Measurements from ENCODE around the gene ZDHHC12. TPM values are rescaled to one million over a fixed set of nuclear protein-coding genes. Genes with fewer than 3 reads are reported as not detected.

The ZDHHC12 gene, protein sequence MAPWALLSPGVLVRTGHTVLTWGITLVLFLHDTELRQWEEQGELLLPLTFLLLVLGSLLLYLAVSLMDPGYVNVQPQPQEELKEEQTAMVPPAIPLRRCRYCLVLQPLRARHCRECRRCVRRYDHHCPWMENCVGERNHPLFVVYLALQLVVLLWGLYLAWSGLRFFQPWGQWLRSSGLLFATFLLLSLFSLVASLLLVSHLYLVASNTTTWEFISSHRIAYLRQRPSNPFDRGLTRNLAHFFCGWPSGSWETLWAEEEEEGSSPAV
- 7.4 TPM for total RNA-seq

DNA sequence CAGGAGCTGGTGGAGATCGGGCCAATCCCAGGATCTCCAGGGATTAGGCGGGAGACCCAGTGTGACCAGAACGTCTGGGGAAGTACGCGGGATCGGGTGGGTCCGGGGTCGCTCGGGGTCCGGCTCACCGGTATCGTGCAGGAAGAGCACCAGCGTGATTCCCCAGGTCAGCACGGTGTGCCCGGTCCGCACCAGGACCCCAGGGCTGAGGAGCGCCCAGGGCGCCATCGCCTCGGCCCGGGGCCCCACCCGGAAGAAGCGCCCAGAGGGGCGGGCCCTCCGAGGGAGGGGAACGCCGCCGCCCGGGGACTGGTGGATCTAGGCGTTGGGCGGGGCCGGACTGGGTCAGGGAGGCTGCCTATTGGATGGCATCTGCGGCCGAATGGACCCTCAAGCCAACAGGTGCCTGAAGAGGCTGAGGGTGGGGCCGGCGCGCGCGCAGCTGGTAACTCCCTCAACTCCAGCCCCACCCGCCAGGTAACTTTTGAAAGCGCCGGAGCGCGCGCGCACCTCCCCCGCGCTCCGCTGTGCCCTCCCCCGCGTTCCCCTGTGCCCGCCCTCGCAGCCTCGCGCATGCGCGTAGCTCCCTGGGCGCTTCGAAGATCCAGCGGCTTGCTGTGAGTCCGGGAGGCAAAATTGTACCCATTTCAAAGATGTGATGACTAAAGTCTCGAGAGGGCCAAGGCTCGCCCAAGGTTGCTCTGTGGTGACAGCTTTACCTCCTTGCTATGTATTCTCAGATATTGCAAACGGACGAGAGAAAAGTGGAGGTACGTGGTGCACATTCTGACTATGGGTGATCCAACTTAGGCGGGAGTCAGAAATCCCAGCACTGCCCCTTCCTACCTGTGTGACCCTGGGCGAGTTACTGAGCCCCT, at the start of gene ZDHHC12:
ZDHHC12 (minus strand) TSS at position 262 of the 878 bp plus-strand sequence; CDS start at position 228, 34 bp downstream.
- intact Hi-C loops (cut with DNase I) = no loop called here
- ATAC-seq = peak; percentile 94

DNA sequence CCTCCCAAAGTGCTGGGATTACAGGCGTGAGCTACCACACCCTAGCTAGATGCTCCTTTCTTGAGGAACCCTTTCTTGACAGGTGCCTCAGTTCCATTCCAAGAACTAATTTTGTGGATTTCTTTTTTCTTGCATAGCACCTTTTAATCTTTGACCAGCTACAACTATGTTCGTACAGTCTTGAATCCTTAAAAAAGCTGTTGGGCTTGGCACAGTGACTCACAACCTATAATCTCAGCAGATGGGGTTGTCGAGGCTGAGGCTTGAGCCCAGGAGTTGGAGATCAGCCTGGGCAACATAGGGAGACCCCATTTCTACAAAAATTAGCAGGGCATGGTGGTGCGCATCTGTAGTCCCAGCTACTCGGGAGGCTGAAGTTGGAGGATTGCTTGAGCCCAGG, 49.1 kb upstream of the ZDHHC12 start:
- ATAC-seq (no peak), DNase-seq (ENCODE audit: low spot score) (no peak)
- intact Hi-C loops (cut with DNase I) = no loop called here

More for the DNA sequence above, at the start of gene ZDHHC12:
- peak; percentile 94 for DNase-seq (ENCODE audit: low spot score)

DNA sequence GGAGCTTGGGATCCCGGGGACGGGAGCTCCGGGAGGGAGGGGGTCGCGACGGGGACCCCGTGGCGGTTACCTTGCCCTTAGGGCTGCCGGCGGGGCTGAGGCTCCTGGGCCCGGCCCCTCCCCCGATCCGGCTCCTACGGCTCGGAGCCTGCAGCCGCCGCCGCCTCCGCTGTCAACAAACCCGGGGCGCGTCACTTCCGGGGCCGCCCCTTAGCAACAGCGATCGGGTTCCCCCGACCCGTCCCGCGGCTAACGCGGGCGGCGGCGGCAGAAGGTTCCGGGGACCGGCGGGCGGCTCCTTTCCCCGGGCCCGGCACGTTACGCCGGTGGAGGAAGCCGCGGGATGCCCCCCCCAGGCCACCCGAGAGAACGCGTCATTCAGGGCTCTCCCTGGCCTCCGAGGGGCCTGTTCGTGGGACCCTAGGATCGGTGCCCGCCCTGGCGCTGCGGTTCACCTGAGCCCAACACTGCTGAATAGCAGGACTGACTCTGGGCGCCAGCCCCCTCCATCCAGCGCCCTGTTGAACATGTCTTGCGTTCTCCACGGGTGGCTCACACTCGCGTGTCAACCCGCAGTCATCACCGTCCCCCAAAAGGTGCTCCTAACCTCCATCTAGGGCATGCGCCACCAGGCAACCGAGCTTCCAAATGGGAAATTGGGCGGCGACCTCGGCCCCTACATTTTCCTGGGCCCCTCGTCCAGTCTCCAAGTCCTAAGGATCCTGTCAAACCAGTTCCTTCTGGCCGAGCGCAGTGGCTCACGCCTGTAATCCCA, 48.0 kb upstream of the ZDHHC12 start, which contains the start of gene ZER1:
ZER1 (minus strand) TSS at position 183 of the 775 bp plus-strand sequence. CDS start 16,362 bp downstream, outside the sequence.
- intact Hi-C loops (cut with DNase I) = no loop called here
- DNase-seq (ENCODE audit: low spot score) (peak; percentile 96), ATAC-seq (peak; percentile 98)

DNA sequence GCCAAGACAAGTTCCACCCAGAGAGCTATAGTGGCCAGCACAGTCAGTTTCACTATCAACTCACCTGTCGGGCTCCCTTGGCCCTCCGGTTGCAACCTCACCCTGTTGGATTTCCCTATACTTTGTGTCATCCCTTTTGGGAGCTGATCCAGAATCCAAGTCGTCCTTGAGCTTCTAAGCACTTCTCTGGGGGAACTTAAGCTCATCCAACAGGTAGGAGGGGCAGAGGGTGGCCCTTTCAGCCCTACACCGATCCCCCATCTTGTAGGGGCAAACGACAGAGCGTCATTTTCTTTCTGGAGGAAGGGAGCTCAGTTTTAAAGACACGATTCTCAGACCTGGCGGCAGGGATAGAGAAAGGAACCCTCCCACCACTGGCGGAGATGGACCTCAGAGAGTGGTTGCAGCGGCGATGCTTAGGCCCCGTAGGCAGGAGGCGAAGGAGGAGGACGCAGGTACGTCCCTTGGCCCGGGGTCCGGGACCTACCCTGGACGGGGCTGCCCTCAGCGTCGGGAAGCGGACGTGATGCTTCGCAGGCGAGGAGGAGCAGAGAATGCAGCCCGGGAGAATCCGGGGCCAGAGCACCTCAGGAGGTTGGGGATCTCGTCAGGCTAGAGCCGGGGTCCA, 47.3 kb upstream of the ZDHHC12 start:
- ATAC-seq (peak; percentile 47), DNase-seq (ENCODE audit: low spot score) (no peak)
- intact Hi-C loops (cut with DNase I) = no loop called here

DNA sequence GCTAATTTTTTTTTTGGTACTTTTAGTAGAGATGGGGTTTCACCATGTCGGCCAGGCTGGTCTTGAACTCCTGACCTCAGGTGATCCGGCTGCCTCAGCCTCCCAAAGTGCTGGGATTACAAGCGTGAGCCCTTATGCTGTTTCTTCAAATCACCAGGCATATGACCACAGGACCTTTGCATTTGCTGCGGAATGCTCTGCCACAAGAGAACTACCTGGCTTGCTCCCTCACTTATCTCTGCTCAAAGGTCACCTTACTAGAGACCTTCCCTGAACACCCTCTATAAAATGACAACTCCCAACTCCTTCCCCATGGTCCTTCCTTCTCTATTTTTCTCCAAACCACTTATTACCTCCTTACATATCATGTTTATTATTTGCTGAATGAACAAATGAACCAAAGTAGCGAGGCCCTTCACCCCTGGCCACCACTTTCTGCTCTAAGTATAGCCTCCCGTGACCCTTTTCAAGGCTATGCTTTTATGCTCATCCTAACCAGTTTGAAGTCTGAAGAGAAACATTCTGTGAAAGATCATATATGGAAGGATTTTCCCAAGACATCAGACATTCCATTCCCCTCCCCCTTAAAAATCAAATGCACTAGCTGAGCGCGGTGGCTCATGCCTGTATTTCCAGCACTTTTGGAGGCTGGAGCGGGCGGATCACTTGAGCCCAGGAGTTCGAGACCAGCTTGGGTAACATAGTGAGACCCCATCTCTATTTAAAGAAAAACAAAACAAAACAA, 46.5 kb upstream of the ZDHHC12 start:
- DNase-seq (ENCODE audit: low spot score) = no peak

DNA sequence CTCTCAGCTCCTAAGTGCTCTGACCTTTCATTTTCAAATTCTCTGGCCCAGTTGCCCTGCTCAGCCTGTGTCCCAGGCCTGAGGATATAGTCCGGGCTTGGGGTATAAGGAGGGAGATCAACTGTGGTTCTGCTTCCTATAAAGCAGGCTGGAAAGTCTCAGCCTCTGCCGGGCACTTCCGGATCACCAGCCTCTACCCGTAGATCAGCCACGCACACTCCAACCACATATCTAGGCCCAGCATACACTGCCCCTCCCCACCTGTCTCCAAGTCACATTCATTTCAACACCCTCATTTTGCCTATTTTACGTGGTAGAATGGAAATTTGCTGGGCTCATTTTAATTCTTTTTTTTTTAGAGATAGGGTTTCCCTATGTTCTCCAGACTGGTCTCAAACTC, 44.7 kb upstream of the ZDHHC12 start:
- intact Hi-C loops (cut with DNase I) = no loop called here
- DNase-seq (ENCODE audit: low spot score) (no peak), ATAC-seq (no peak)

More for the DNA sequence above, 46.5 kb upstream of the ZDHHC12 start:
- intact Hi-C loops (cut with DNase I) = no loop called here
- no peak for ATAC-seq

DNA sequence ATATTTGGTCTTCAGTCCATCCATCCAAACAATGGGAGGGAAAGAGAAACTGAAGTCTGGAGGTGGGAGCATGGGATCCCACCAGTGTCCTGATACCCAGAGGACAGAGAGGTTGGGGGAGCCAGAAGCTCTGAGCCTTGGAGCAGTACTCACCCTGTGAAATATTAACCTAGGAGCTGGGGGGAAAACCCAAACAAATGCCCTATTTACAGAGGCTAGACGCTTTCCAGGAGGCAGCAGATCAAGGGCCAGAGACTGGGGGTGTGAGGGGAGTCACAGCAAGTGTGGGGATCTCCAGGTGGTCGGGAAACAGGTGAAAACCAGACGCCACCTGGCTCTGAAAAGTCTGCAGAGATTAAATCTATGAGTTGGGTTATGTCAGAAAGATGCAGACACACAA, 41.6 kb upstream of the ZDHHC12 start:
- DNase-seq (ENCODE audit: low spot score) = no peak
- intact Hi-C loops (cut with DNase I) = no loop called here
- ATAC-seq = no peak

DNA sequence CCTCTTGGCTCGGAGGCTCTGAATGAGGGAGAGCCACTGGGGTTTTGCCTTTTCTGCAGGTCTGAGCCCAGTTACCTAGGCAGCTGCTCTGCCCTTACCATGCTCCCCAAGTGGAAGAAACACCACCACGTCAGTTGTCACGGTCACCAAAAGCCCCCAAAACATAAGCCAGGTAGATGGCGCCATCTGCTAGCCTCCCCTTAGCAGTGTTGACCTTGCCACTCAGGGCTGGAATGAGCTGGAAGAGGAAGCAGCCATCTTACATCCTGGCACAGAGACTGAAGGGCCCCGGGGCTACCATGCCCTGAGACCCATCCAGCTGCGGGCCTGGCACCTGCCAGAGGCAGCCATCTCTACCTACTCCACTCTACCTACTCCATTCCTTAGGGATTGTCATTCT, 40.4 kb upstream of the ZDHHC12 start:
- DNase-seq (ENCODE audit: low spot score) = no peak
- ATAC-seq = no peak
- intact Hi-C loops (cut with DNase I) = no loop called here

DNA sequence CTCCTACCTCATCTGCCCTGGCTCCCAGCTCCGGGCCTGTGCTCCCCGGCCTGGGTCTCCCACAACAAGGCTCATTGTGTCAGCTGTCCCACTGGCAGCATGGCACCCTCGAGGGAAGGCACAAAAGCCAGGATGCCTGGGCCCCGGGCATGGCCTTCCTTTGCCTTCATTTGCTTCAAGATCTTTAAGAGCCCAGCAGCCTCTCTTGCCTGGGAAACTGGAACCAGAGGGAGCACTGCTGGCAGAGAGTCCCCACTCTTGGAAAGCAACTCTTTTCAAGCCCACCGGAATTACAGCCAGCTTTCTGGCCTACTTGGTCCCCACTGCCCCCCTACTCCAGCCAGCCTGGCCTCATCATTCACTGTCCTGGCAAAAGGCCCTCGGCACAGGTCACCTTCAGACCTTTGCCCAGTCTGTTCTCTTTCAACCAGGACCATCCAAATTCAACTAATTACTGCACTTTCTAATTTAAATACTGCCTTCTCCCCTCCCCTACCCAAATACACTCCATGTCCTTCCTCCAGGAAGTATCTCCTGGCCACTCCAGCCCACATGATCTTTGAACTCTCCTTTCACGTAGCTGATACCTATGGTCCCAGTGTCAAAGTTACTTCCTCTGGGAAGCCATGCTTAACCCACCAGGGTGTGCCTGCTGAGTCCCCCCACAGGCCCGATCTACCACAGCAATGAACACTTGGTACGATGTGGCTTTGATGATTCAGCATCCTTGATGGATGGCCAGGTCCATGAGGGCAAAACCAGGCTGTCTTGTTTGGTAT, 38.9 kb upstream of the ZDHHC12 start:
- no peak for DNase-seq (ENCODE audit: low spot score)
- intact Hi-C loops (cut with DNase I) = no loop called here
- no peak for ATAC-seq

DNA sequence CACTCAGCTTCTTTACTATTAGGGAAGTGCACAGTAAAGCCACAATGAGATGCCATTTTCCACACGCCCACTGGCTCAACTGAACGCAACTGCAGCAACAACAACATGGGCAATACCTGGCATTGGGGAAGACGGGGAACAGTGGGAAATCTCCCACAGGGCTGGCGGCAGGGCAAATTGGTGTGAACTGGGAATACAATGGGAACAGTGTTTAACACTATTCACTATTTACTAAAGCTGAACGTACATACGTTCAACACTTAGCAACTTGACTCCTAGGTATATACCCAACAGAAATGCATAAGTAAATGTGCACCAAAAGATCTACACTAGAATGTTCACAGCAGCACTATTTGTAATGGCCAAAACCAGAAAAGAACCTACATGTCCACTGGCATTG, 33.7 kb upstream of the ZDHHC12 start:
- intact Hi-C loops (cut with DNase I) = no loop called here
- DNase-seq (ENCODE audit: low spot score) (no peak), ATAC-seq (no peak)

DNA sequence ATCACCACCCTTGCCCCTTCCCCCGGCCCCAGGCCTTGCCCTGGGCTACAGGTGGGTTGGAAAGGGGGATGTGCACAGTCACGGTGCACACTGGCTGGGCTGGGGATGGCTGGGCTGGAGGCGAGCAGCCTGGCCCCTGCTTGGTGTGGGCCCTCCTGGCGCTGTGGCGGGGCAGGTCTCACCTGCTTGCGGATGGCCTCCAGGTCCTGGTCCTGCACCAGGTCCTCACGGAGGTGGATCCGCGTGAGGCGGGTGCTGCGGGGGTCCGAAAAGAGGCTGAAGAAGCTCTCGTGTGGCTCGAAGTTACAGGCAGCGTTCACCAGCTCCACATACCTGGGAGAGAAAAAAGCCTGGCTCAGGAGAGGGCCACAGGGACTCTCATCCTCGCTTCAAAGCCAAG, 29.7 kb upstream of the ZDHHC12 start:
- intact Hi-C loops (cut with DNase I) = loop anchor here (5.0 kb wide), 1 partner anchor 1286 kb away; no protein-coding TSS in a partner anchor
- ATAC-seq = no peak
- no peak for DNase-seq (ENCODE audit: low spot score)

DNA sequence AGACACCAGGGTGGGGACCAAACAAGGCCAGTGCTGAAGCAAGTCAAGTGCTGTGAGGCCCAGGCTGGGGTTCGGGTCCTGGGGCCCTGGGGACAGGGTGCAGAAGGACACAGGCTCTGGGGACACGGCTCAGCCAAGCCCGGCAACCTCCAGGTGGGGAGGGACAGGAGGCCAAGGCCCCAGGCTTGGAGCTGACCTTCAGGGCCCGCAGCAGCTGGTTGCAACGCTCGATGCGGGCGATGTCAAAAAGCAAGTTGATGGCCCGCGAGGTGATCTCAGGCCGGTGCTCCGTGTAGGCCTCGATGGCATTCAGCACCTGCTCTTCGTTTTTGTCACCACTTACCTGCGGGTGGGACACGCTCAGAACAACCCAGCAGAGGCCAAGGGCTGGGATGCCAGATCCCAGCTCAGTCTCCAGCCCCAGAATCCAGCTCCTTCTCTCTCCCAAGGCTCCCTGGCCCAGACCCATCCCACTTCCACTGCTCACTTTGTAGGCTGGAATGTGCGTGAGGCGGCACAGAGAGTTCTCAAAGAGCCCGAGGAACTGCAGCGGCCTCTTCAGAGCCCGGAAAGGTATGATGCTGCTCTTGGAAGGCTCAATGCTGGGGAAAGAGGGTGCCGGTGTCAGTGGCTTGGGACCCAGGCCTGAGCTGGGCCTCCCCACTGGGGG, 27.1 kb upstream of the ZDHHC12 start:
- intact Hi-C loops (cut with DNase I) = loop anchor here (5.0 kb wide), 1 partner anchor 1284 kb away; no protein-coding TSS in a partner anchor
- ATAC-seq (peak; percentile 18), DNase-seq (ENCODE audit: low spot score) (no peak)

DNA sequence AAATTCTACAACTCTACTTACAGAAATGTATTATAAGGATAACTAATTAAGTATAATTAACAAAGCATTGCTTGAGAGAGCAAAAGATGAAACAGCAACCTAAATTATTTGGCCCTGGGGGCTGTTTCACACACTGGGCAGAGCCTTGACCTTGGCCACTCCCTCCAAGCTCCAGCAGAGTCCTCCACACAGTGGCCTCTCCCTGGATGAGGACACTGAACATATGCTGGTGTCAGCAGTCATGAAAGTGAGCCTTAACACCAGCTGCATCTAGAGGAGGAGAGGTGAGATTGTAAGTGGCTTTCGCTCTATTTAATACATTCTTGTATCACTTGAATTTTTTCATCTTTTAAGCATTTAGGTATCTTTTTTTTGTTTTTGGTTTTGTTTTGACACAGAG, 23.3 kb upstream of the ZDHHC12 start:
- intact Hi-C loops (cut with DNase I) = no loop called here
- ATAC-seq = no peak
- DNase-seq (ENCODE audit: low spot score) = no peak

DNA sequence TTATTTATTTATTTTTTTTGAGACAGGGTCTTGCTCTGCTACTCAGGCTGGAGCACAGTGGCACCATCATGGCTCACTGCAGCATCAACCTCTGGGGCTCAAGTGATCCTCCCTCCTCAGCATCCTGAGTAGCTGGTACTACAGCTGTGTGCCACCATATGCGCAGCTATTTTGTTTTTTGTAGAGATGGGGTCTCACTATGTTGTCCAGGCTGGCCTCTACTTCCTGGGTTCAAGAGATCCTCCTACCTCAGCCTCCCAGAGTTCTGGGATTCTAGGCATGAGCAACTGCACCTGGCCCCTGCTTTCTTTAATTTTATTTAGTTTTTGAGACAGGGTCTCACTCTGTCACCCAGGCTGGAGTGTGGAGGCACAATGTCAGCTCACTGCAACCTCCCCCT, 19.5 kb upstream of the ZDHHC12 start:
- intact Hi-C loops (cut with DNase I) = no loop called here
- DNase-seq (ENCODE audit: low spot score) (no peak), ATAC-seq (no peak)

DNA sequence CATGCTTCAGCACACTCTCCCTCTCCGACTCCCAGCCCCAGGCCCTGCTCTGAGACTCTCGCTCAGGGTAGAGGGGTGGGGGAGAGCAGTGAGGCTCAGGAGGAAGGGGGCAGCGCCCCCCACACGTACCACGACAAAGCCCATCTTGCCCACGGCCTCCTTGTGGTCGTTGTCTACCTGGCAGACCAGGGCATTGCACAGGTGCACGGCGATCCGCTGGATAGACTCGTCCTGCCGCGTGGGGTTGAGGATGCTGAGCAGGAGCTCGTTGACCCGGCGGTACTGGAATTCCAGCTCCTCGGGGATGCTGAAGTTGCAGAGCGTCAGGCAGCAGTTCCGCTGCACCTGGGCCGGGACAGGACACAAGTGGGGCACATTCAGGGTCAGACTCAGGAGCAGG, 18.5 kb upstream of the ZDHHC12 start:
- intact Hi-C loops (cut with DNase I) = no loop called here
- DNase-seq (ENCODE audit: low spot score) (no peak), ATAC-seq (no peak)

DNA sequence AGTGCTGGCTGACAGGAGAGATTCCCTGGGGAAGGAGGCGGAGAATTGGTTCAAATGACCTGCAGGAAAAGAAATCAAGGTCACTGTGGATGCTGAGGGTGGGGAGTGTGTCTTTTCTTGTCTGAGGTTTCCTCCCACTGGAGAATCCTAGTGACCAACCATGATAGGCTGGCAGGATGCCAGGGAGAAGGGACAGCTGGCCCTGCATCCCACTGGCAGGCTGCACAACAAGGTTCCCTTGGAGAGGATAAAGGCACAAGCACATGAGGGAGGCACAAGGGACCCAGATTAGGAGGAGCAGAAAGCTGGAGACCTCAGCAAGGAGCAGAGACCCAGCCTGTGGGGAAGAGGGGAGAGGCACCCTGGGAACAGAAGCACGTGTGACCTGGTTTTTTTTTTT, 11.4 kb upstream of the ZDHHC12 start:
- DNase-seq (ENCODE audit: low spot score) = no peak
- intact Hi-C loops (cut with DNase I) = no loop called here
- no peak for ATAC-seq

DNA sequence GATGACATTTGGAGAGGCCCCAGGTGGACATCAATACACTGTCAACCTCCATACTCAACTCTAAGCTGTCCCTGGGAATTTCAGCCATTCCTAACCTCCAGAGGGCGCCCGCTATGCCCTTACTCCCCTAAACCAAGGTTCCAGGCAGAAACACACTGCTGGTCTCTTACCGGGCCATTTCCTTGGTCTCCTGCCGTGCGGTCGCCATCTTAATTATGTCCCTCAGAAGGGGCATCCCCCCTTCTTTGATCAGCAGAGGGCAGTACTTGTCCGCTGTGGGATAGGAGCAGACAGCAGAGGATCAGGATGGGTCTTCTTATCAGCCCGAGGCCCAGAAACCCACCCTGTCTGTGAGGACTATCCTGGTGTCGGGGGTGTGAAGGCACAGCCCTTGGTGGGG, 9.3 kb upstream of the ZDHHC12 start:
- intact Hi-C loops (cut with DNase I) = no loop called here
- ATAC-seq (peak; percentile 69), DNase-seq (ENCODE audit: low spot score) (peak; percentile 76)

All from sciatic nerve (tissue), 2 donors.